Retina (tissue), 1 donor: ENCODE results near the gene RPGRIP1.
A peak's percentile ranks its signal among the peaks of the same experiment; 100 is the strongest.
"Not testable (repeated sequence)": the region's sequence is repeated elsewhere in the genome, so short reads cannot be mapped to it uniquely, and the experiment has no call there.

Experiments used
- DNase-seq: peaks from one replicate; pipeline ENCODE4 v3.0.0-alpha.2; 2016

Gene RPGRIP1

GRCh38 chr14:21258889-21259787 is 20.7 kb upstream of the RPGRIP1 start:
- DNase-seq: no peak

- no peak for DNase-seq
These were observed 18.1 kb upstream of the RPGRIP1 start for GRCh38 chr14:21261824-21262223.

GRCh38 chr14:21262410-21262809 is 17.5 kb upstream of the RPGRIP1 start:
- no peak for DNase-seq

- no peak for DNase-seq
These were observed 16.4 kb upstream of the RPGRIP1 start for GRCh38 chr14:21263284-21264024.

GRCh38 chr14:21264025-21264801 is 15.7 kb upstream of the RPGRIP1 start:
- DNase-seq: no peak

GRCh38 chr14:21267431-21267845 is 12.4 kb upstream of the RPGRIP1 start:
- peak; percentile 28 for DNase-seq

- peak; percentile 7 for DNase-seq
These were observed 11.8 kb upstream of the RPGRIP1 start for GRCh38 chr14:21267886-21268616.

- DNase-seq: no peak
These were observed 11.1 kb upstream of the RPGRIP1 start for GRCh38 chr14:21268617-21269251.

- DNase-seq: peak; percentile 100
These were observed 10.4 kb upstream of the RPGRIP1 start, which contains the start of gene HNRNPC for GRCh38 chr14:21269252-21270046. HNRNPC (minus strand) TSS chr14:21269442; CDS start chr14:21234193, 35,249 bp downstream.

GRCh38 chr14:21272661-21273060 is 7.2 kb upstream of the RPGRIP1 start:
- not testable (repeated sequence) for DNase-seq

- DNase-seq: peak; percentile 40
These were observed 4.5 kb upstream of the RPGRIP1 start for GRCh38 chr14:21275261-21275858.

GRCh38 chr14:21278632-21279031 is 1.3 kb upstream of the RPGRIP1 start:
- no peak for DNase-seq

GRCh38 chr14:21281917-21282316 is 2.0 kb downstream of the RPGRIP1 start:
- not testable (repeated sequence) for DNase-seq

- not testable (repeated sequence) for DNase-seq
These were observed 6.6 kb downstream of the RPGRIP1 start for GRCh38 chr14:21286516-21286915.

- no peak for DNase-seq
These were observed 7.3 kb downstream of the RPGRIP1 start for GRCh38 chr14:21287168-21287567.

GRCh38 chr14:21294026-21294425 is 14.1 kb downstream of the RPGRIP1 start:
- DNase-seq: not testable (repeated sequence)

- DNase-seq: no peak
These were observed 18.5 kb downstream of the RPGRIP1 start for GRCh38 chr14:21298358-21298757.

GRCh38 chr14:21299562-21300130 is 19.8 kb downstream of the RPGRIP1 start:
- DNase-seq: no peak

GRCh38 chr14:21300892-21301291 is 21.0 kb downstream of the RPGRIP1 start:
- peak; percentile 77 for DNase-seq
